ENCODE data around the gene ADGRD1. TPM values are rescaled to one million over a fixed set of nuclear protein-coding genes. Genes with fewer than 3 reads are reported as not detected.

Gene ADGRD1
- total RNA-seq, 2 donors from 2014 or later = not detected

DNA sequence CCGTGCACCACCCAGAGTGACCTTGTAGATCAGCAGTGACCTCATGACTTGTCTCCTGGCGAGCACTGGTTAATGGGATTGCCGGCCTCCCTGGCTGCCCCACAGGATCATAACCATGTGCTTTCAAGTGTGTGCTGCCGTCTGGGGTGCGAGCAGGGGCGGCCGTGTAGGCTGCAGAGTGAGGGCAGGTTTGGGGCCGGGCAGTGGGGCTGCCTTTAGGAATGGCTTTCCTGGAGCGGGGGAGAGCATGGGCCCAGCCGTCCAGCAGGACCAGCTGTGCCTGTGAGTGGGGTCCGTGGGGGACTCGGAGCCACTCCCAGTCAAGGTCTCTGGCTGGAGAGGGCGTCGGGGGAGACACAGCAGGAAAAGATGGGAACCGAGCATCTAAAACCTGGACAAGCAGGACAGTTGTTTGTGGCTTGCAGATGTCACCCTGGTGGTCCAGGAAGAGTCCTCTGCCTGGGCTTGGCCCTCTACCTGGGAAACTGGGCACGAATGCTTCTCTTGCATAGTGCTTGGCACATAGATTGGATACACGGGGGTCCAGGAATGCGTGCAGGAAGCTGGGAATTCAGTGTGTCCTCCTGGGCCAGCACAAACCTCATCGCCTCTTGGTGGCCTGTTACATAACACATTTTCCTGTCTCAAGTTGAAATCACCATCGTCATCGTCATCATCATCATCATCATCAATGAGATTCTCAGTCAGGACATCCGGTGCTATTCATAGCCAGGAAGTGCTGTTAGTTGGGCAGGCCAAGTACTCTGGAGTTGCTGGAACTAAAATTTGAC, 96.0 kb downstream of the ADGRD1 start:
- ATAC-seq = no peak
- H3K4me3 Mint-ChIP-seq = no peak overlapping the region
- no peaks in the 10 kb centered on the region for H3K4me1 Mint-ChIP-seq (ENCODE audit: low read depth in 2 of 2)

DNA sequence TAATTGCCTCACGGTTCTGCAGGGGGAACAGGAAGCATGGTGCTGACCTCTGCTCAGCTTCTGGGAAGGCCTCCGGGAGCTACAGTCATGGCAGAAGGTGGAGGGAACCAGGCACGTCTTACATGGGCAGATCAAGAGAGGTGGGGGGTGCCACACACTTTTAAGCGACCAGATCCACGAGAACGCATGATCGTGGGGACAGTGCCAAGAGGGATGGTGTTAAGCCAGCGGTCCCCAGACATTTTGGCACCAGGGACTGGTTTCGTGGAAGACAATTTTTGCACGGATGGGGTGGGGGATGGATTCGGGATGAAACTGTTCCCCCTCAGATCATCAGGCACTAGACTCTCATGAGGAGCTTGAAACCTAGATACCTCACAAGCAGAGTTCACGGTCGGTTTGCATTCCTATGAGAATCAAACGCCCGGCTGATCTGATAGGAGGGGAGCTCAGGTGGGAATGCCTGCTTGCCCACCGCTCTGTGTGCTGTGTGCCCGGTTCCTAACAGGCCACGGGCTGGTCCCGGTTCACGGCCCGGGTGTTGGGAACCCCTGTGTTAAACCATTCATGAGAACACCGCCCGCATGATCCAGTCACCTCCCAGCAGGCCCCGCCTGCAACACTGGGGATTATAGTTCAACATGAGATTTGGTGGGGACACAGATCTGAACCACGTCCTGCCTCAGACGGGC, 96.9 kb downstream of the ADGRD1 start:
- ATAC-seq (no peak), DNase-seq (ENCODE audit: low spot score) (no peak)
- H3K27ac Mint-ChIP-seq = no peak overlapping the region
- no peaks in the 10 kb centered on the region for H3K36me3 Mint-ChIP-seq
- H3K9me3 Mint-ChIP-seq = no peaks in the 10 kb centered on the region
- H3K4me3 Mint-ChIP-seq = no peak overlapping the region
- H3K4me1 Mint-ChIP-seq (ENCODE audit: low read depth in 2 of 2) = no peaks in the 10 kb centered on the region
- peaks cover 0 to 18% of the 10 kb centered on the region in 2 donors for H3K27me3 Mint-ChIP-seq

More for the DNA sequence above, 96.0 kb downstream of the ADGRD1 start:
- DNase-seq (ENCODE audit: low spot score) = no peak
- no peak overlapping the region for H3K27ac Mint-ChIP-seq
- no peaks in the 10 kb centered on the region for H3K9me3 Mint-ChIP-seq
- peaks cover 0 to 9% of the 10 kb centered on the region in 2 donors for H3K27me3 Mint-ChIP-seq
- H3K36me3 Mint-ChIP-seq = no peaks in the 10 kb centered on the region

- H3K4me1 Mint-ChIP-seq (ENCODE audit: low read depth in 2 of 2) = no peaks in the 10 kb centered on the region
These were observed 97.4 kb downstream of the ADGRD1 start for GRCh38 chr12:131051155-131051473.

GRCh38 chr12:131052063-131052781, 98.5 kb downstream of the ADGRD1 start:
- Mint-ChIP-seq H3K9me3 (no peaks in the 10 kb centered on the region), H3K27ac (no peak overlapping the region), H3K36me3 (no peaks in the 10 kb centered on the region), H3K4me3 (no peak overlapping the region), H3K27me3 (peaks cover 5 to 27% of the 10 kb centered on the region in 2 donors), H3K4me1 (ENCODE audit: low read depth in 2 of 2) (no peaks in the 10 kb centered on the region)
- DNase-seq (ENCODE audit: low spot score) (no peak), ATAC-seq (no peak)

More at GRCh38 chr12:131051155-131051473, 97.4 kb downstream of the ADGRD1 start:
- Mint-ChIP-seq H3K4me3 (no peak overlapping the region), H3K27me3 (peaks cover 0 to 19% of the 10 kb centered on the region in 2 donors), H3K9me3 (no peaks in the 10 kb centered on the region), H3K27ac (no peak overlapping the region), H3K36me3 (no peaks in the 10 kb centered on the region)
- no peak for ATAC-seq
- no peak for DNase-seq (ENCODE audit: low spot score)

DNA sequence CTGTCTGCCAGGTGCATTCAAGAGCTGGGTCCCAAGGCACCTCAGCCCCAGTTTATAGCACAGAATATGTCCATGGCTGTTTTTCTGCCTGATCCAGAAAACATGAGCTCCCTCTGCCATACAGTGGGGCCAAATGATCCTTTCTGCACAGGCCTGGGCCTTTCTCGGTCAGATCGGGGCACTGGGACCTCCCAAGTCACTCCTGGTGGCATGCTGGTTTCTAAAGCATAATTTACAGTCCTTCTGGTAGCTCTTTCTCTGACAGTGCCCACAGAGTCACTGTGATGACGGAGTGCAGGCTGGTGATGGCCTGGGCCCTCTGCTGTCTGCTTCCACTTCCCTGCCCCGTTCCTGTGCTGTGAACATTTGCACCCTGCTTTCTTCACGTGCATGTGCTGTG, 99.2 kb downstream of the ADGRD1 start:
- no peak for DNase-seq (ENCODE audit: low spot score)
- peaks cover 5 to 29% of the 10 kb centered on the region in 2 donors for H3K27me3 Mint-ChIP-seq
- no peak overlapping the region for H3K27ac Mint-ChIP-seq
- no peaks in the 10 kb centered on the region for H3K9me3 Mint-ChIP-seq
- ATAC-seq = no peak
- no peaks in the 10 kb centered on the region for H3K36me3 Mint-ChIP-seq
- H3K4me1 Mint-ChIP-seq (ENCODE audit: low read depth in 2 of 2) = no peaks in the 10 kb centered on the region
- H3K4me3 Mint-ChIP-seq = no peak overlapping the region

GRCh38 chr12:131053567-131053966, 99.9 kb downstream of the ADGRD1 start:
- no peak overlapping the region for H3K4me3 Mint-ChIP-seq
- H3K27ac Mint-ChIP-seq = no peak overlapping the region
- DNase-seq (ENCODE audit: low spot score) = no peak
- peaks cover 5 to 36% of the 10 kb centered on the region in 2 donors for H3K27me3 Mint-ChIP-seq
- no peaks in the 10 kb centered on the region for H3K36me3 Mint-ChIP-seq
- no peak for ATAC-seq
- no peaks in the 10 kb centered on the region for H3K9me3 Mint-ChIP-seq
- H3K4me1 Mint-ChIP-seq (ENCODE audit: low read depth in 2 of 2) = no peaks in the 10 kb centered on the region

- no peaks in the 10 kb centered on the region for H3K4me1 Mint-ChIP-seq (ENCODE audit: low read depth in 2 of 2)
- no peak overlapping the region for H3K4me3 Mint-ChIP-seq
- ATAC-seq = peak in 1 of 2 donors; percentile 7
- DNase-seq (ENCODE audit: low spot score) = no peak
- H3K9me3 Mint-ChIP-seq = no peaks in the 10 kb centered on the region
- no peak overlapping the region for H3K27ac Mint-ChIP-seq
- H3K36me3 Mint-ChIP-seq = no peaks in the 10 kb centered on the region
- H3K27me3 Mint-ChIP-seq = peaks cover 5 to 43% of the 10 kb centered on the region in 2 donors
These were observed 100.8 kb downstream of the ADGRD1 start for GRCh38 chr12:131054345-131055092.

- peaks cover 5 to 43% of the 10 kb centered on the region in 2 donors for H3K27me3 Mint-ChIP-seq
- no peaks in the 10 kb centered on the region for H3K36me3 Mint-ChIP-seq
- ATAC-seq = no peak
- H3K9me3 Mint-ChIP-seq = no peaks in the 10 kb centered on the region
- no peaks in the 10 kb centered on the region for H3K4me1 Mint-ChIP-seq (ENCODE audit: low read depth in 2 of 2)
- no peak overlapping the region for H3K4me3 Mint-ChIP-seq
- no peak for DNase-seq (ENCODE audit: low spot score)
- H3K27ac Mint-ChIP-seq = no peak overlapping the region
These were observed 101.4 kb downstream of the ADGRD1 start for GRCh38 chr12:131055093-131055465.

DNA sequence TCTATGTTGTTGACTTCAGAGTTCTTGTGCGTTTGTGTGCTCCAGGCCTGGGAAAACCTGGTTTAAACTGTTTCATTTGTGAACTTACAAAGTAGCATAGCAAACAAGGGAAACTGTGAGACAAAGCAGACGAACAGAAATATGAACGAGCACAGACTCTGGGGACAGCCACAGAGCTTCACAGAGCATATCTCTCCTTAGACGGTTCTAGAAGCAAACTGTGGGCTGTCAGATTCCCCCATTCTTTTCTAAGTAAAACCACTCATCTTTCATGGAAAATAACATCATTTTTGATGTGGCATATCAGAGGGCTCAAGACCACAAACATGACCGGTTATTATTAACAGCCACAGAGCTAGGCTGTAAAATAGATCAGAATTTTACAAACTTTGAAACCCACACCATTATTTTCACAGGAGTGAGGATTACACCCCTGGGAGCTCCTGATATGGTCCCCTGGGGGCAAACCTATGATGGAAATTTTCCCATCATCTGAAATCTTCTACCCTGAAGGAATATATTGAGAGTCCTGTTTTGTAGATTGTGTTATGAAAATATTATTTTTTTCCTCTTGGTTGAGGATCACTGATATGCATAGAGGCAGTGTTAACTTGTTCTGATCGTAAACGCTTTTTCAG, 102.0 kb downstream of the ADGRD1 start:
- Mint-ChIP-seq H3K4me1 (ENCODE audit: low read depth in 2 of 2) (no peaks in the 10 kb centered on the region), H3K4me3 (no peak overlapping the region), H3K9me3 (no peaks in the 10 kb centered on the region), H3K27ac (no peak overlapping the region), H3K27me3 (peaks cover 5 to 43% of the 10 kb centered on the region in 2 donors), H3K36me3 (no peaks in the 10 kb centered on the region)
- DNase-seq (ENCODE audit: low spot score) = no peak
- no peak for ATAC-seq

DNA sequence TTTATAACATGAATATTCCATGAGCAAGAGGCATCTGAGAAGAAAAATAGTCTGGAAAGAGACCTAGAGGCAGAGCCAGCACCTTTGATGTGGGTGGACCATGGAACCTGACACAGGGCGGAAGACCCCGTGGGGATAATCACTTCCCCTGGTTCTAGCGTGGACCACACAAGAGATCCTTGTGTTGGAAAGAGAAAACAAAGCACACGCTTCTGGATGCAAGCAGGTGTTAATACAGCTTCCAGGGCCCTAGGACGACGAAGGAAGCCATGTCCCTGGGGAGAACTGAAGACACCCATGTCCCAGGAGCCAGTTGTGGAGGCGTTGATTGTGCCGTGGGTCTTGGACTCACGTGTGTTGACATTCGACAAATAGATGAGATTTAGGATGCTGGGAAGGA, 102.9 kb downstream of the ADGRD1 start:
- Mint-ChIP-seq H3K27me3 (peaks cover 5 to 49% of the 10 kb centered on the region in 2 donors), H3K4me3 (no peak overlapping the region), H3K36me3 (no peaks in the 10 kb centered on the region), H3K4me1 (ENCODE audit: low read depth in 2 of 2) (no peaks in the 10 kb centered on the region), H3K9me3 (no peaks in the 10 kb centered on the region), H3K27ac (no peak overlapping the region)
- ATAC-seq = no peak
- DNase-seq (ENCODE audit: low spot score) = no peak

DNA sequence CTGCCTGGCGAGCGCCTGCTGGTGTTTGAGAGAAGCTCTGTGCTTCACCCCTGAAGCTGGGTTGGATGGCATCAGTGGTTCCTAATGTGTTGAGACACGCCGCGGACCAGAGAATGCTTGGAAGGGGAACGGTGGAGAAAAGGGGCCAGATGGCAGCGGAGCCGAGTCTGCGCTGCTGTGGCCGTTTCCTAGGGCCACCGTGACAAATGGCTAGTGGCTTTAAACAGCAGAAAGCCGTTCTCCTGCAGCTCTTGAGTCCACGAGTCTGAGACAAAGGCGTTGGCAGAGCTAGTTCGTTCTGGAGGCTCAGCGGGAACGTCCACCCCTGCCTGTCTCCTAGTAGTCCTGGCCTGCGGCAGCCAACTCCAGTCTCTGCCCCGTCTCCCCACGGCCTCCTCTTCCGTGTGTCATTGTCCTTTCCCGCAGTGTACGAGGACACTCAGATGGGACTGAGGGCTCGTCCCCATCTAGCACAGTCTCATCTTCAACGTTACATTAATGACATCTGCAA, 103.6 kb downstream of the ADGRD1 start:
- H3K4me1 Mint-ChIP-seq (ENCODE audit: low read depth in 2 of 2) = no peaks in the 10 kb centered on the region
- H3K27ac Mint-ChIP-seq = no peak overlapping the region
- H3K9me3 Mint-ChIP-seq = no peaks in the 10 kb centered on the region
- H3K4me3 Mint-ChIP-seq = no peak overlapping the region
- no peaks in the 10 kb centered on the region for H3K36me3 Mint-ChIP-seq
- peaks cover 5 to 53% of the 10 kb centered on the region in 2 donors for H3K27me3 Mint-ChIP-seq
- DNase-seq (ENCODE audit: low spot score) = no peak
- no peak for ATAC-seq

- DNase-seq (ENCODE audit: low spot score) (no peak), ATAC-seq (no peak)
- no peaks in the 10 kb centered on the region for H3K4me1 Mint-ChIP-seq (ENCODE audit: low read depth in 2 of 2)
- H3K9me3 Mint-ChIP-seq = no peaks in the 10 kb centered on the region
- H3K27me3 Mint-ChIP-seq = peaks cover 7 to 53% of the 10 kb centered on the region in 2 donors
- H3K4me3 Mint-ChIP-seq = no peak overlapping the region
- no peaks in the 10 kb centered on the region for H3K36me3 Mint-ChIP-seq
- H3K27ac Mint-ChIP-seq = no peak overlapping the region
These were observed 104.2 kb downstream of the ADGRD1 start for GRCh38 chr12:131057722-131058515.
